WTC11 (cell line): Measurements from ENCODE around the gene TOE1. TPM values are rescaled to one million over a fixed set of nuclear protein-coding genes. Genes with fewer than 3 reads are reported as not detected.
"Not testable (repeated sequence)": the region's sequence is repeated elsewhere in the genome, so short reads cannot be mapped to it uniquely, and the experiment has no call there.

Experiments used
- ATAC-seq: fragments of 200-7000 bp; cut with Tn5 transposase; 2 replicates; pipeline ENCODE4 v1.10.0; 2021; ENCODE audit warnings: mild to moderate bottlenecking, moderate library complexity
- CTCF ChIA-PET: fragments of 300-600 bp; sonication (Branson Sonifier 250); formaldehyde crosslinking; loops from one replicate; lab custom pipeline; 2021; ENCODE audit warnings: antibody characterized with exemption; lab: Charles Lee
- POLR2A ChIA-PET: fragments of 350-600 bp; sonication (Branson Sonifier 250); formaldehyde crosslinking; loops from one replicate; lab custom pipeline; 2021; ENCODE audit warnings: antibody characterized with exemption; lab: Charles Lee
- DNase-seq: peaks from one replicate; pipeline ENCODE4 v3.0.0; 2021; ENCODE audit warnings: low spot score
- H3K27ac Mint-ChIP-seq: 2 replicates; pipeline ENCODE4 v1.8.0; 2021; ENCODE audit warnings: mixed read lengths
- H3K27me3 Mint-ChIP-seq: 2 replicates; pipeline ENCODE4 v1.8.0; 2021; ENCODE audit warnings: low read depth, mild to moderate bottlenecking, moderate library complexity, mixed read lengths
- H3K36me3 Mint-ChIP-seq: 2 replicates; pipeline ENCODE4 v1.8.0; 2021; ENCODE audit warnings: mixed read lengths
- H3K4me1 Mint-ChIP-seq: 2 replicates; pipeline ENCODE4 v1.8.0; 2022; ENCODE audit warnings: mixed read lengths
- H3K4me3 Mint-ChIP-seq: 2 replicates; pipeline ENCODE4 v1.8.0; 2021; ENCODE audit warnings: mild to moderate bottlenecking, moderate library complexity, mixed read lengths
- H3K9me3 Mint-ChIP-seq: 2 replicates; pipeline ENCODE4 v1.8.0; 2021; ENCODE audit warnings: mixed read lengths
- FOXK1 ChIP-seq: sonication (generic); formaldehyde crosslinking; IDR thresholded peaks from 2 replicates; pipeline ENCODE4 v1.8.0; 2022; ENCODE audit warnings: mild to moderate bottlenecking, moderate library complexity, missing genetic modification reagents
- GABPB1 ChIP-seq: sonication (generic); formaldehyde crosslinking; IDR thresholded peaks from 2 replicates; pipeline ENCODE4 v1.8.1; 2023; ENCODE audit warnings: mild to moderate bottlenecking, missing genetic modification reagents
- JAZF1 ChIP-seq: fragments of 250-450 bp; sonication (Bioruptor Pico); IDR thresholded peaks from 2 replicates; pipeline ENCODE4 v1.9.0; 2021; ENCODE audit warnings: moderate library complexity, mild to moderate bottlenecking, inconsistent platforms
- KAT7 ChIP-seq: sonication (generic); formaldehyde crosslinking; IDR thresholded peaks from 2 replicates; pipeline ENCODE4 v1.8.1; 2023; ENCODE audit warnings: missing genetic modification reagents, mild to moderate bottlenecking, borderline replicate concordance
- MXD4 ChIP-seq: fragments of 250-450 bp; sonication (Bioruptor Pico); IDR thresholded peaks from 2 replicates; pipeline ENCODE4 v1.8.0; 2021; ENCODE audit warnings: mild to moderate bottlenecking, moderate library complexity, borderline replicate concordance
- NFYB ChIP-seq: sonication (generic); formaldehyde crosslinking; conservative IDR thresholded peaks from 2 replicates; pipeline ENCODE4 v1.8.0; 2022; ENCODE audit warnings: low read depth, missing genetic modification reagents
- NR1H2 ChIP-seq: sonication (generic); formaldehyde crosslinking; IDR thresholded peaks from 2 replicates; pipeline ENCODE4 v1.9.0; 2021; ENCODE audit warnings: mild to moderate bottlenecking, moderate library complexity, missing genetic modification reagents
- NR3C1 ChIP-seq: sonication (generic); formaldehyde crosslinking; conservative IDR thresholded peaks from 2 replicates; pipeline ENCODE4 v1.8.1; 2023; ENCODE audit warnings: low read depth, mild to moderate bottlenecking, missing genetic modification reagents
- TCF7 ChIP-seq: sonication (generic); formaldehyde crosslinking; IDR thresholded peaks from 2 replicates; pipeline ENCODE4 v1.8.0; 2022; ENCODE audit warnings: mild to moderate bottlenecking, low read depth, missing genetic modification reagents, moderate library complexity
- TP53 ChIP-seq: sonication (generic); formaldehyde crosslinking; IDR thresholded peaks from 2 replicates; pipeline ENCODE4 v1.8.1; 2023; ENCODE audit warnings: mild to moderate bottlenecking, missing genetic modification reagents
- ZBTB21 ChIP-seq: sonication (generic); formaldehyde crosslinking; IDR thresholded peaks from 2 replicates; pipeline ENCODE4 v1.8.1; 2023; ENCODE audit warnings: mild to moderate bottlenecking, missing genetic modification reagents, borderline replicate concordance
- total RNA-seq: library from RNA; stranded (reverse); gene quantifications from 3 replicates; pipeline ENCODE4 v1.2.3, GENCODE V29; 2021
- TF ChIP-seq, protein P1 (sequence below): sonication (generic); formaldehyde crosslinking; IDR thresholded peaks from 2 replicates; pipeline ENCODE4 v1.8.1; 2022; ENCODE audit warnings: low read depth, missing genetic modification reagents, borderline replicate concordance
- TF ChIP-seq, protein P2 (sequence below): sonication (generic); formaldehyde crosslinking; IDR thresholded peaks from 2 replicates; pipeline ENCODE4 v1.8.1; 2022; ENCODE audit warnings: mild to moderate bottlenecking, moderate library complexity, missing genetic modification reagents
- TF ChIP-seq, protein P3 (sequence below): sonication (generic); formaldehyde crosslinking; IDR thresholded peaks from 2 replicates; pipeline ENCODE4 v1.8.0; 2022; ENCODE audit warnings: mild to moderate bottlenecking, missing genetic modification reagents
- TF ChIP-seq, protein P4 (sequence below): fragments of 250-450 bp; sonication (Bioruptor Pico); IDR thresholded peaks from 2 replicates; pipeline ENCODE4 v1.9.0; 2021; ENCODE audit warnings: moderate library complexity, mild to moderate bottlenecking, inconsistent platforms, borderline replicate concordance
- TF ChIP-seq, protein P5 (sequence below): sonication (generic); formaldehyde crosslinking; IDR thresholded peaks from 2 replicates; pipeline ENCODE4 v1.8.0; 2022; ENCODE audit warnings: mild to moderate bottlenecking, missing genetic modification reagents
- TF ChIP-seq, protein P6 (sequence below): sonication (generic); formaldehyde crosslinking; IDR thresholded peaks from 2 replicates; pipeline ENCODE4 v1.8.0; 2022; ENCODE audit warnings: missing genetic modification reagents
- TF ChIP-seq, protein P7 (sequence below): sonication (generic); formaldehyde crosslinking; IDR thresholded peaks from 2 replicates; pipeline ENCODE4 v1.8.1; 2022; ENCODE audit warnings: mild to moderate bottlenecking, missing genetic modification reagents, moderate library complexity, borderline replicate concordance

Gene TOE1
- total RNA-seq, 1 experiment from 2014 or later = 7.4 TPM

DNA sequence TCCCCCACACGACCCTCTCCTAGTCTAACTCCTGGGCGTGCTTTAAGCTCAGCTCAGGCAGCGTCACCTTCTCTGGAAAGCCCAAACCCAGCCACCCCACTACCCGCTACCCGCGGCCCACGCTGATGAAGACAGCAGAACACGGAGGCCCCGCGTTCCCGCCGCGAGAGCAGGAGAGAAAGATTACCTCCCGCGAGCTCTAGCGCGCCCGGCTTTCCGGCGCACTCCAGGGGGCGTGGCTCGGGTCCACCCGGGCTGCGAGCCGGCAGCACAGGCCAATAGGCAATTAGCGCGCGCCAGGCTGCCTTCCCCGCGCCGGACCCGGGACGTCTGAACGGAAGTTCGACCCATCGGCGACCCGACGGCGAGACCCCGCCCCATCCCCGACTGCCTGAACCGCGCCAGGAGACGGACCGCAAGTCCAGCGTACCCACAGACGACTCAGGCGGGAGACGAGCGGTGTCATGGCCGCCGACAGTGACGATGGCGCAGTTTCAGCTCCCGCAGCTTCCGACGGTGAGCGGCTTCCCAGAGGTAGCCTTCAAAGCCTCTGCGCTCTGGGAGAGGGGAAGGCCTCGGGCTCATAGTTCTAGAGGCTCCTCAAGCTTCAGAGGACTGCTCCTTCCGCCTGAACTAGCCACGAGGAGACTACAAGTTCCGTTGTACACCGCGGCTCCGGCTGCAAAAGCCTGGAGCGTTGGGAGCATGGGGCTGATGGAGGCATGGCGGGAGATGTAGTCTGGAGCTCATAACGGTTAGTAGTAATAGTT, at the start of gene TOE1, which contains the start of gene MUTYH (continued):
- TF ChIP-seq GABPB1 (CRISPR knock-in tag) (peak; percentile 73; the same call in 1 of the 2 replicates), NR1H2 (no peak), TP53 (CRISPR knock-in tag) (no peak), FOXK1 (CRISPR knock-in tag) (peak; percentile 67), NFYB (CRISPR knock-in tag) (peak; percentile 57), JAZF1 (CRISPR knock-in tag) (no peak)
- TF ChIP-seq, protein P1, sequence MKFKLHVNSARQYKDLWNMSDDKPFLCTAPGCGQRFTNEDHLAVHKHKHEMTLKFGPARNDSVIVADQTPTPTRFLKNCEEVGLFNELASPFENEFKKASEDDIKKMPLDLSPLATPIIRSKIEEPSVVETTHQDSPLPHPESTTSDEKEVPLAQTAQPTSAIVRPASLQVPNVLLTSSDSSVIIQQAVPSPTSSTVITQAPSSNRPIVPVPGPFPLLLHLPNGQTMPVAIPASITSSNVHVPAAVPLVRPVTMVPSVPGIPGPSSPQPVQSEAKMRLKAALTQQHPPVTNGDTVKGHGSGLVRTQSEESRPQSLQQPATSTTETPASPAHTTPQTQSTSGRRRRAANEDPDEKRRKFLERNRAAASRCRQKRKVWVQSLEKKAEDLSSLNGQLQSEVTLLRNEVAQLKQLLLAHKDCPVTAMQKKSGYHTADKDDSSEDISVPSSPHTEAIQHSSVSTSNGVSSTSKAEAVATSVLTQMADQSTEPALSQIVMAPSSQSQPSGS (CRISPR knock-in tag) = no peak
- TF ChIP-seq, protein P2, sequence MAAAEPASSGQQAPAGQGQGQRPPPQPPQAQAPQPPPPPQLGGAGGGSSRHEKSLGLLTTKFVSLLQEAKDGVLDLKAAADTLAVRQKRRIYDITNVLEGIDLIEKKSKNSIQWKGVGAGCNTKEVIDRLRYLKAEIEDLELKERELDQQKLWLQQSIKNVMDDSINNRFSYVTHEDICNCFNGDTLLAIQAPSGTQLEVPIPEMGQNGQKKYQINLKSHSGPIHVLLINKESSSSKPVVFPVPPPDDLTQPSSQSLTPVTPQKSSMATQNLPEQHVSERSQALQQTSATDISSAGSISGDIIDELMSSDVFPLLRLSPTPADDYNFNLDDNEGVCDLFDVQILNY (CRISPR knock-in tag) = peak; percentile 79; the same call in 1 of the 2 replicates
- TF ChIP-seq, protein P3, sequence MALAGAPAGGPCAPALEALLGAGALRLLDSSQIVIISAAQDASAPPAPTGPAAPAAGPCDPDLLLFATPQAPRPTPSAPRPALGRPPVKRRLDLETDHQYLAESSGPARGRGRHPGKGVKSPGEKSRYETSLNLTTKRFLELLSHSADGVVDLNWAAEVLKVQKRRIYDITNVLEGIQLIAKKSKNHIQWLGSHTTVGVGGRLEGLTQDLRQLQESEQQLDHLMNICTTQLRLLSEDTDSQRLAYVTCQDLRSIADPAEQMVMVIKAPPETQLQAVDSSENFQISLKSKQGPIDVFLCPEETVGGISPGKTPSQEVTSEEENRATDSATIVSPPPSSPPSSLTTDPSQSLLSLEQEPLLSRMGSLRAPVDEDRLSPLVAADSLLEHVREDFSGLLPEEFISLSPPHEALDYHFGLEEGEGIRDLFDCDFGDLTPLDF = 0 out of 2 replicates have a peak, but pooled peaks have one; percentile 72
- TF ChIP-seq, protein P4, sequence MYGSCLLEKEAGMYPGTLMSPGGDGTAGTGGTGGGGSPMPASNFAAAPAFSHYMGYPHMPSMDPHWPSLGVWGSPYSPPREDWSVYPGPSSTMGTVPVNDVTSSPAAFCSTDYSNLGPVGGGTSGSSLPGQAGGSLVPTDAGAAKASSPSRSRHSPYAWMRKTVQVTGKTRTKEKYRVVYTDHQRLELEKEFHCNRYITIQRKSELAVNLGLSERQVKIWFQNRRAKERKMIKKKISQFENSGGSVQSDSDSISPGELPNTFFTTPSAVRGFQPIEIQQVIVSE (CRISPR knock-in tag) = no peak
- TF ChIP-seq, protein P5, sequence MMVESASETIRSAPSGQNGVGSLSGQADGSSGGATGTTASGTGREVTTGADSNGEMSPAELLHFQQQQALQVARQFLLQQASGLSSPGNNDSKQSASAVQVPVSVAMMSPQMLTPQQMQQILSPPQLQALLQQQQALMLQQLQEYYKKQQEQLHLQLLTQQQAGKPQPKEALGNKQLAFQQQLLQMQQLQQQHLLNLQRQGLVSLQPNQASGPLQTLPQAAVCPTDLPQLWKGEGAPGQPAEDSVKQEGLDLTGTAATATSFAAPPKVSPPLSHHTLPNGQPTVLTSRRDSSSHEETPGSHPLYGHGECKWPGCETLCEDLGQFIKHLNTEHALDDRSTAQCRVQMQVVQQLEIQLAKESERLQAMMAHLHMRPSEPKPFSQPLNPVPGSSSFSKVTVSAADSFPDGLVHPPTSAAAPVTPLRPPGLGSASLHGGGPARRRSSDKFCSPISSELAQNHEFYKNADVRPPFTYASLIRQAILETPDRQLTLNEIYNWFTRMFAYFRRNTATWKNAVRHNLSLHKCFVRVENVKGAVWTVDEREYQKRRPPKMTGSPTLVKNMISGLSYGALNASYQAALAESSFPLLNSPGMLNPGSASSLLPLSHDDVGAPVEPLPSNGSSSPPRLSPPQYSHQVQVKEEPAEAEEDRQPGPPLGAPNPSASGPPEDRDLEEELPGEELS (CRISPR knock-in tag) = peak; percentile 30
- TF ChIP-seq, all 79 proteins: peak for 21

DNA sequence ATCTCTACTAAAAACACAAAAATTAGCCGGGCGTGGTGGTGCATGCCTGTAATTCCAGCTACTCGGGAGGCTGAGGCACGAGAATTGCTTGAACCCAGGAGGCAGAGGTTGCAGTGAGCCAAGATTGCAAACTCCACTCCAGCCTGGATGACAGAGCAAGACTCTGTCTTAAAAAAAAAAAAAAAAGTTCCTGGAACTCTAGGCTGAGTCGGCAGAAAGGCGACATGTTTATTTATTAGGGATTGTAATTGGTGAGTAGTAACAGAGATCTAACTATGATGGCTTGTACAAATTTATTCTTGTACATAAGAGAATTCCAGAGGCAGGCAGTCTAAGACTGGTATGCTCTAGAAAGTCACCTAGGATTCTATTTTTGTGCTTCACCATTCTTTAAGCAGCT, 49.0 kb upstream of the TOE1 start:
- POLR2A ChIA-PET, ATAC-seq, H3K4me3 Mint-ChIP-seq, H3K4me1 Mint-ChIP-seq, H3K9me3 Mint-ChIP-seq, H3K27me3 Mint-ChIP-seq, DNase-seq, H3K27ac Mint-ChIP-seq, H3K36me3 Mint-ChIP-seq: not testable (repeated sequence)
- CTCF ChIA-PET = interaction anchor here (2.5 kb wide), 1 partner anchor 277 kb away, joined by 16 read pairs; no protein-coding TSS in a partner anchor

DNA sequence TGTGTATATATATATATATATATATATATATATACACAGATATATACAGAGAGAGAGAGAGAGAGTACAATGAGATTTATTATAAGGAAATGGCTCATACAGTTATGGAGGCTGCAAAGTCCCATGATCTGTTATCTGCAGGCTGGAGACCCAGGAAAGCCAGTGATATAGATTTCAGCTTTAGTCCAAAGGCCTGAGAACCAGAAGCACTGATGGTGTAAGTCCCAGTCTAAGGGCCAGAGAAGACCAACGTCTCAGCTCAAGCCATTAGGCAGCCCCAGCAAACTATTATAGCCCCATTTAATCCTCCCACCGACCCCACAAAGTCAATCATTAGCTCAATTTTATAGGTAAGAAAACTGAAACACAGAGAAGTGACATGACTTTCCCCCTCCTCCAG, 48.3 kb upstream of the TOE1 start:
- ATAC-seq (no peak), DNase-seq (no peak)
- Mint-ChIP-seq H3K4me3 (no peak overlapping the region), H3K27me3 (peaks cover 6% of the 10 kb centered on the region; the same call in 1 of the 2 replicates), H3K27ac (no peak overlapping the region), H3K9me3 (0 out of 2 replicates have a peak, but pooled peaks cover under 1% of the 10 kb centered on the region), H3K36me3 (no peaks in the 10 kb centered on the region), H3K4me1 (no peaks in the 10 kb centered on the region)
- ChIA-PET POLR2A (no interaction called here), CTCF (interaction anchor here (0.9 to 3.0 kb wide), 3 partner anchors 12 to 277 kb away, joined by 3 to 16 read pairs (median 15); no protein-coding TSS in a partner anchor)
- TF ChIP-seq, protein P6, sequence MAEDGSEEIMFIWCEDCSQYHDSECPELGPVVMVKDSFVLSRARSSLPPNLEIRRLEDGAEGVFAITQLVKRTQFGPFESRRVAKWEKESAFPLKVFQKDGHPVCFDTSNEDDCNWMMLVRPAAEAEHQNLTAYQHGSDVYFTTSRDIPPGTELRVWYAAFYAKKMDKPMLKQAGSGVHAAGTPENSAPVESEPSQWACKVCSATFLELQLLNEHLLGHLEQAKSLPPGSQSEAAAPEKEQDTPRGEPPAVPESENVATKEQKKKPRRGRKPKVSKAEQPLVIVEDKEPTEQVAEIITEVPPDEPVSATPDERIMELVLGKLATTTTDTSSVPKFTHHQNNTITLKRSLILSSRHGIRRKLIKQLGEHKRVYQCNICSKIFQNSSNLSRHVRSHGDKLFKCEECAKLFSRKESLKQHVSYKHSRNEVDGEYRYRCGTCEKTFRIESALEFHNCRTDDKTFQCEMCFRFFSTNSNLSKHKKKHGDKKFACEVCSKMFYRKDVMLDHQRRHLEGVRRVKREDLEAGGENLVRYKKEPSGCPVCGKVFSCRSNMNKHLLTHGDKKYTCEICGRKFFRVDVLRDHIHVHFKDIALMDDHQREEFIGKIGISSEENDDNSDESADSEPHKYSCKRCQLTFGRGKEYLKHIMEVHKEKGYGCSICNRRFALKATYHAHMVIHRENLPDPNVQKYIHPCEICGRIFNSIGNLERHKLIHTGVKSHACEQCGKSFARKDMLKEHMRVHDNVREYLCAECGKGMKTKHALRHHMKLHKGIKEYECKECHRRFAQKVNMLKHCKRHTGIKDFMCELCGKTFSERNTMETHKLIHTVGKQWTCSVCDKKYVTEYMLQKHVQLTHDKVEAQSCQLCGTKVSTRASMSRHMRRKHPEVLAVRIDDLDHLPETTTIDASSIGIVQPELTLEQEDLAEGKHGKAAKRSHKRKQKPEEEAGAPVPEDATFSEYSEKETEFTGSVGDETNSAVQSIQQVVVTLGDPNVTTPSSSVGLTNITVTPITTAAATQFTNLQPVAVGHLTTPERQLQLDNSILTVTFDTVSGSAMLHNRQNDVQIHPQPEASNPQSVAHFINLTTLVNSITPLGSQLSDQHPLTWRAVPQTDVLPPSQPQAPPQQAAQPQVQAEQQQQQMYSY (CRISPR knock-in tag) = no peak
- TF ChIP-seq NR1H2 = no peak
- TF ChIP-seq TCF7 (CRISPR knock-in tag) = no peak
- TF ChIP-seq KAT7 = no peak
- TF ChIP-seq, protein P7, sequence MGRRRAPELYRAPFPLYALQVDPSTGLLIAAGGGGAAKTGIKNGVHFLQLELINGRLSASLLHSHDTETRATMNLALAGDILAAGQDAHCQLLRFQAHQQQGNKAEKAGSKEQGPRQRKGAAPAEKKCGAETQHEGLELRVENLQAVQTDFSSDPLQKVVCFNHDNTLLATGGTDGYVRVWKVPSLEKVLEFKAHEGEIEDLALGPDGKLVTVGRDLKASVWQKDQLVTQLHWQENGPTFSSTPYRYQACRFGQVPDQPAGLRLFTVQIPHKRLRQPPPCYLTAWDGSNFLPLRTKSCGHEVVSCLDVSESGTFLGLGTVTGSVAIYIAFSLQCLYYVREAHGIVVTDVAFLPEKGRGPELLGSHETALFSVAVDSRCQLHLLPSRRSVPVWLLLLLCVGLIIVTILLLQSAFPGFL (CRISPR knock-in tag) = no peak
- no peak for TF ChIP-seq NR3C1 (CRISPR knock-in tag)
- no peak for TF ChIP-seq MXD4
- TF ChIP-seq, protein P3 = no peak
- no peak for TF ChIP-seq ZBTB21 (CRISPR knock-in tag)
